ENCODE measurements around the gene PRR22. TPM values are rescaled to one million over a fixed set of nuclear protein-coding genes. Genes with fewer than 3 reads are reported as not detected.

Gene PRR22
- total and polyA plus RNA-seq, 2 donors (not counting 3 experiments of a cell fraction or from before 2014, with no cell fraction given), result 1.4 to 3.4 TPM

- no peaks in the 10 kb centered on the region for H3K4me1 ChIP-seq (ENCODE audit: control insufficient read depth, extremely low read depth, insufficient read depth, low read length)
- no peaks in the 10 kb centered on the region for H3K36me3 ChIP-seq (ENCODE audit: control insufficient read depth in 2 of 2, extremely low read depth in 1 of 2, insufficient read depth in 2 of 2, low read length in 2 of 2)
- H4K20me1 ChIP-seq (replicated peaks; ENCODE audit: control insufficient read depth, extremely low read depth, insufficient read depth, low read length), result no peaks in the 10 kb centered on the region
- BruUV-seq (replicated peaks), result no TSS peak
- H3K27ac ChIP-seq (ENCODE audit: insufficient read depth, low read depth, low read length), result no peak overlapping the region
- H3K9ac ChIP-seq (replicated peaks; ENCODE audit: extremely low read depth, insufficient read depth, low read length), result no peak overlapping the region
- ChIA-PET CTCF (no interaction called here), POLR2A (no interaction called here)
- dilution Hi-C loops (cut with MboI; ENCODE audit: extremely low pct_ligation_motif_present, low sequenced_read_pairs), result no loop called here
- H3K9me3 ChIP-seq (replicated peaks; ENCODE audit: control insufficient read depth, insufficient read depth, low read length), result no peaks in the 10 kb centered on the region
- no peak overlapping the region for H3K4me2 ChIP-seq (ENCODE audit: insufficient read depth, low read length)
- no peaks in the 10 kb centered on the region for H3K27me3 ChIP-seq (ENCODE audit: control insufficient read depth in 2 of 2, insufficient read depth in 2 of 2, low read length in 2 of 2)
- intact Hi-C loops (cut with micrococcal nuclease), result no loop called here
- H2AFZ ChIP-seq (ENCODE audit: low read depth, low read length), result no peak overlapping the region
- no peak overlapping the region for H3K4me3 ChIP-seq (replicated peaks in 1 of 3; ENCODE audit: insufficient read depth in 1 of 3, low read depth in 1 of 3, low read length in 3 of 3)
- no peaks in the 10 kb centered on the region for H3K79me2 ChIP-seq (ENCODE audit: control insufficient read depth, insufficient read depth, low read length)
- DNase-seq (ENCODE audit: low read depth, low spot score) (no peak), FAIRE-seq (no peak)
- TF ChIP-seq FOS (IDR thresholded peaks at IDR 0.05; ENCODE audit: borderline replicate concordance, insufficient read depth, low read length) (no peak), CTCF (IDR thresholded peaks at IDR 0.05; ENCODE audit: extremely low read depth in 1 of 2, insufficient read depth in 1 of 2, low read depth in 1 of 2, low read length in 2 of 2) (no peak), JUN (IDR thresholded peaks at IDR 0.05; ENCODE audit: borderline replicate concordance, insufficient read depth, insufficient read length, low read depth) (no peak), MYC (IDR thresholded peaks at IDR 0.05; ENCODE audit: low read depth, low read length) (no peak), EZH2 (IDR thresholded peaks at IDR 0.05; ENCODE audit: borderline replicate concordance, low read depth, low read length, severe bottlenecking) (no peak), POLR2AphosphoS5 (IDR thresholded peaks at IDR 0.05; ENCODE audit: insufficient read depth, low read depth, low read length) (no peak), GATA2 (IDR thresholded peaks at IDR 0.05; ENCODE audit: insufficient read depth, insufficient read length, low read depth, low read length) (no peak)
- no peaks in the 10 kb centered on the region for H3K9me1 ChIP-seq (replicated peaks; ENCODE audit: control insufficient read depth, extremely low read depth, insufficient read depth, low read length)
These were observed 19.3 kb downstream of the PRR22 start for GRCh38 chr19:5765220-5765619.

All from endothelial cell of umbilical vein (primary cell).